Measurements from ENCODE around the gene SLC22A3.

- TF ChIP-seq, protein P1, sequence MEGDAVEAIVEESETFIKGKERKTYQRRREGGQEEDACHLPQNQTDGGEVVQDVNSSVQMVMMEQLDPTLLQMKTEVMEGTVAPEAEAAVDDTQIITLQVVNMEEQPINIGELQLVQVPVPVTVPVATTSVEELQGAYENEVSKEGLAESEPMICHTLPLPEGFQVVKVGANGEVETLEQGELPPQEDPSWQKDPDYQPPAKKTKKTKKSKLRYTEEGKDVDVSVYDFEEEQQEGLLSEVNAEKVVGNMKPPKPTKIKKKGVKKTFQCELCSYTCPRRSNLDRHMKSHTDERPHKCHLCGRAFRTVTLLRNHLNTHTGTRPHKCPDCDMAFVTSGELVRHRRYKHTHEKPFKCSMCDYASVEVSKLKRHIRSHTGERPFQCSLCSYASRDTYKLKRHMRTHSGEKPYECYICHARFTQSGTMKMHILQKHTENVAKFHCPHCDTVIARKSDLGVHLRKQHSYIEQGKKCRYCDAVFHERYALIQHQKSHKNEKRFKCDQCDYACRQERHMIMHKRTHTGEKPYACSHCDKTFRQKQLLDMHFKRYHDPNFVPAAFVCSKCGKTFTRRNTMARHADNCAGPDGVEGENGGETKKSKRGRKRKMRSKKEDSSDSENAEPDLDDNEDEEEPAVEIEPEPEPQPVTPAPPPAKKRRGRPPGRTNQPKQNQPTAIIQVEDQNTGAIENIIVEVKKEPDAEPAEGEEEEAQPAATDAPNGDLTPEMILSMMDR (IDR thresholded peaks at IDR 0.05 in 2 of 3, conservative IDR thresholded peaks at IDR 0.05 in 1 of 3; ENCODE audit: borderline replicate concordance in 1 of 3, insufficient read depth in 1 of 3, low read depth in 2 of 3, low read length in 2 of 3) = no peak
- TF ChIP-seq POLR2A (IDR thresholded peaks at IDR 0.05; ENCODE audit: borderline replicate concordance, extremely low read depth, insufficient read depth, insufficient read length) = no peak
- no peak for TF ChIP-seq SP1 (IDR thresholded peaks at IDR 0.05; ENCODE audit: low read depth)
- TF ChIP-seq POLR2AphosphoS5 (IDR thresholded peaks at IDR 0.05; ENCODE audit: low read depth, low read length) = no peak
- TF ChIP-seq, protein P2, sequence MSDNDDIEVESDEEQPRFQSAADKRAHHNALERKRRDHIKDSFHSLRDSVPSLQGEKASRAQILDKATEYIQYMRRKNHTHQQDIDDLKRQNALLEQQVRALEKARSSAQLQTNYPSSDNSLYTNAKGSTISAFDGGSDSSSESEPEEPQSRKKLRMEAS (IDR thresholded peaks at IDR 0.05) = no peak
- TF ChIP-seq EZH2phosphoT487 (IDR thresholded peaks at IDR 0.05; ENCODE audit: borderline replicate concordance) = no peak
- TF ChIP-seq FOSL1 (IDR thresholded peaks at IDR 0.05; ENCODE audit: low read depth) = no peak
- TF ChIP-seq TCF7L2 (IDR thresholded peaks at IDR 0.05; ENCODE audit: borderline replicate concordance, extremely low read depth, insufficient read depth, insufficient read length) = no peak
- TF ChIP-seq EZH2 (IDR thresholded peaks at IDR 0.05) = no peak
- TF ChIP-seq REST (IDR thresholded peaks at IDR 0.05; ENCODE audit: low read depth) = no peak
- TF ChIP-seq CEBPB (IDR thresholded peaks at IDR 0.05; ENCODE audit: low read depth) = no peak
Measured at GRCh38 chr6:160445130-160445529, 97.0 kb downstream of the SLC22A3 start.
